Measurements from ENCODE around the gene PMVK. TPM values are rescaled to one million over a fixed set of nuclear protein-coding genes. Genes with fewer than 3 reads are reported as not detected.

PMVK gene
- total and polyA plus RNA-seq, 2 donors from 2014 or later, result 42.0 to 132 TPM

DNA sequence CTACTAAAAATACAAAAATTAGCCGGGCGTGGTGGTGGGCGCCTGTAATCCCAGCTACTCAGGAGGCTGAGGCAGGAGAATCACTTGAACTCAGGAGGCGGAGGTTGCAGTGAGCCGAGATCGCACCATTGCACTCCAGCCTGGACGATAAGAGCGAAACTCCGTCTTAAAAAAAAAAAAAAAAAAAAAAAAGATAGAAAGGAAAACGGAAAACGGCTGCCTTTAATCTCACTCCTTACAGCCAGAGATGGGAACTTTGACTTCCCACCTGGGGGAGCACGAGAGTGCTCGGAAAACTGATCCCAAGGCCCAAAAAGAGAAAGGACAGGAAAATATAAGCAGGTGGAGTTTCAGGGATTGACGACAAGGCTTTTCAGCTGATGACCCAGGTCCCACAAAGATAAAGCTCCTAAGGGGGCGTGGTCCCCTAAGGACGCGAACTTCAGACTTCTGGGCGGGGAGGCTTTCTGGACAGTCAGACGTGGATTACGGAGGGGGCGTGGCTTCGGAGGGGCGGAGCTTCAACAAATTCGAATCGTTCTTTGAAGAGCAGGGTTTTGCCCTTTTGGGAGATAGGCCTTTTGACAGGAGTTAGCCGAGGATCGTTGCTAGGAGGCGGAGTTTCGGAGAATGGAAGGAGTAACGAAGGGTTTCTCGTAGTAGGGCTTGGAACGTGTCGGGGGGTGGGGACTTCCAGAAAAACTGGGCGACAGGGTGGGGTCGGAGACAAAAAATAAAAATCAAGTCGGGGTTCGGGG is 37.0 kb upstream of the PMVK start:
- TF ChIP-seq, protein P1, sequence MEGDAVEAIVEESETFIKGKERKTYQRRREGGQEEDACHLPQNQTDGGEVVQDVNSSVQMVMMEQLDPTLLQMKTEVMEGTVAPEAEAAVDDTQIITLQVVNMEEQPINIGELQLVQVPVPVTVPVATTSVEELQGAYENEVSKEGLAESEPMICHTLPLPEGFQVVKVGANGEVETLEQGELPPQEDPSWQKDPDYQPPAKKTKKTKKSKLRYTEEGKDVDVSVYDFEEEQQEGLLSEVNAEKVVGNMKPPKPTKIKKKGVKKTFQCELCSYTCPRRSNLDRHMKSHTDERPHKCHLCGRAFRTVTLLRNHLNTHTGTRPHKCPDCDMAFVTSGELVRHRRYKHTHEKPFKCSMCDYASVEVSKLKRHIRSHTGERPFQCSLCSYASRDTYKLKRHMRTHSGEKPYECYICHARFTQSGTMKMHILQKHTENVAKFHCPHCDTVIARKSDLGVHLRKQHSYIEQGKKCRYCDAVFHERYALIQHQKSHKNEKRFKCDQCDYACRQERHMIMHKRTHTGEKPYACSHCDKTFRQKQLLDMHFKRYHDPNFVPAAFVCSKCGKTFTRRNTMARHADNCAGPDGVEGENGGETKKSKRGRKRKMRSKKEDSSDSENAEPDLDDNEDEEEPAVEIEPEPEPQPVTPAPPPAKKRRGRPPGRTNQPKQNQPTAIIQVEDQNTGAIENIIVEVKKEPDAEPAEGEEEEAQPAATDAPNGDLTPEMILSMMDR (IDR thresholded peaks at IDR 0.05; ENCODE audit: borderline replicate concordance, extremely low read depth, insufficient read depth), result peak; percentile 19
- intact Hi-C loops (cut with DNase I), result no loop called here
- no peaks in the 10 kb centered on the region for H3K27me3 ChIP-seq (ENCODE audit: control insufficient read depth, insufficient read depth, low read length)
- no peak for FAIRE-seq
- no peaks in the 10 kb centered on the region for H3K9me3 ChIP-seq (ENCODE audit: control insufficient read depth in 2 of 3, insufficient read depth in 1 of 3, low read length in 3 of 3)
- H3K9ac ChIP-seq (ENCODE audit: low read length in 3 of 3), result peak overlapping the region; percentile 24 to 93 (median 83)
- peaks cover 7 to 30% (median 24%) of the 10 kb centered on the region in 3 donors for H3K4me1 ChIP-seq (ENCODE audit: control insufficient read depth in 2 of 3, insufficient read depth in 2 of 3, low read depth in 1 of 3, low read length in 3 of 3)
- H3K4me3 ChIP-seq (ENCODE audit: low read length in 3 of 3), result peak overlapping the region; percentile 75 to 94 (median 83)
- peak; percentile 95 to 99 (median 98) for DNase-seq
- H3K27ac ChIP-seq (ENCODE audit: low read depth in 2 of 2, low read length in 2 of 2), result peak overlapping the region; percentile 96 to 98
- peaks cover 0 to 3% (median 0%) of the 10 kb centered on the region in 3 donors for H3K36me3 ChIP-seq (ENCODE audit: control insufficient read depth in 2 of 3, insufficient read depth in 3 of 3, low read length in 3 of 3)

DNA sequence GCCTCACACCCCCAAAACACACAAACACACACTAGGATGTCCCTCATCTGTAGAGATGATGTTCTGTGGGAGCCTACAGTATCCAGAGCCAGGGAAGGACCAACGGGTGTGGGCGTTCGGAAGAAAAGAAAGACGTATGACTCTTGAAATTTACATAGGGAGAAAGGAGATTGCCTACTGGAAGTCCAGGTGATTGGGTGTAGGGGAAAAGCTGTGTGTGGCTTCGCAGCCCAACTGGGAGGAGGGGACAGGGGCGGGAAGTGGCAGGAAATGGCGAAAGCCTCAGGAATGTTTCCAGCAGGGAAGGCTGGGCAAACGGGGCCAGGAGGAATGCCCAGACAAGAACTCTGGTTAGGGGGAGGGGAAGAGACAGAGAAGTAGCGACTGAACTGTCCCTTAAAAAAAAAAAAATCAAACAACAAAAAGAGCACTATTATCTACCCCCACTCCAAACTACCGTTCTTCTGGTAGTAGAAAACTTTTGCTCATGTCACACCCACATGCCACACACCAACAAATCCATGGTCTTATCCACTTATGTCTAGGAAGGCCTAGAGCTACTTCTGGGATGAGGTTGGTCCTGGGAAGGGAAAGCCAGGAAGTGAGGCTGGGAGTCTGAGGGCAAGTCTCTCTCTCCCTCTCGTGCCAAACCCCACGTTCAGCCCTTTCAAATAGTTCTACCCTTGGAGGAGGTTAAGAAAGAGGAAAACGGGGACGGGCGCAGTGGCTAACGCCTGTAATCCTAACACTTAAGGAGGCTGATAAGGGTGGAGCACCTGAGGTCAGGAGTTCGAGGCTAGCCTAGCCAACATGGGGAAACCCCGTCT is 36.2 kb upstream of the PMVK start:
- Histone ChIP-seq H3K36me3 (ENCODE audit: control insufficient read depth in 2 of 3, insufficient read depth in 3 of 3, low read length in 3 of 3) (peaks cover 0 to 8% (median 6%) of the 10 kb centered on the region in 3 donors), H3K27me3 (ENCODE audit: control insufficient read depth, insufficient read depth, low read length) (no peaks in the 10 kb centered on the region), H3K9ac (ENCODE audit: low read length in 3 of 3) (peak overlapping the region in 2 of 3 donors; percentile 73 to 83), H3K4me1 (ENCODE audit: control insufficient read depth in 2 of 3, insufficient read depth in 2 of 3, low read depth in 1 of 3, low read length in 3 of 3) (peaks cover 7 to 30% (median 24%) of the 10 kb centered on the region in 3 donors), H3K27ac (ENCODE audit: low read depth in 2 of 2, low read length in 2 of 2) (peak overlapping the region; percentile 96 to 98), H3K9me3 (ENCODE audit: control insufficient read depth in 2 of 3, insufficient read depth in 1 of 3, low read length in 3 of 3) (no peaks in the 10 kb centered on the region), H3K4me3 (ENCODE audit: low read length in 3 of 3) (peak overlapping the region; percentile 27 to 83 (median 70))
- TF ChIP-seq, protein P1 (IDR thresholded peaks at IDR 0.05; ENCODE audit: borderline replicate concordance, extremely low read depth, insufficient read depth), result no peak
- intact Hi-C loops (cut with DNase I), result no loop called here
- DNase-seq, result peak; percentile 61 to 94 (median 78)
- no peak for FAIRE-seq

DNA sequence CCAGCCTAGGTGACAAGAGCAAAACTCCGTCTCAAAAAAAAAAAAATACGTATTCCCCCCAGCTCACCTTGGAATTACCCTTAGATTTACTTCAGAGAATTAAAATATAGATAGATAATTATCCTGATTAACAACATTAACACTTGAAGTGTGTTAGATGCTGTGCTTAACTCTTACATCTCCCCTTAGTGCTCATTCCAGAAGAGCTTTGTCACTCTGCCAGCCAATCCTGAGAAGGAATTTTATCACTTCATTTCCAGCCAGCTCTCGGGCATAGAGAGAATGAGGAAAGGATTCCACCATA is 35.6 kb upstream of the PMVK start:
- TF ChIP-seq, protein P1 (IDR thresholded peaks at IDR 0.05; ENCODE audit: borderline replicate concordance, extremely low read depth, insufficient read depth), result no peak
- no peak for FAIRE-seq
- DNase-seq, result no peak
- Histone ChIP-seq H3K9ac (ENCODE audit: low read length in 3 of 3) (peak overlapping the region in 1 of 3 donors; percentile 83), H3K4me1 (ENCODE audit: control insufficient read depth in 2 of 3, insufficient read depth in 2 of 3, low read depth in 1 of 3, low read length in 3 of 3) (peaks cover 7 to 30% (median 24%) of the 10 kb centered on the region in 3 donors), H3K4me3 (ENCODE audit: low read length in 3 of 3) (peak overlapping the region in 2 of 3 donors; percentile 44 to 83), H3K36me3 (ENCODE audit: control insufficient read depth in 2 of 3, insufficient read depth in 3 of 3, low read length in 3 of 3) (peaks cover 0 to 11% (median 11%) of the 10 kb centered on the region in 3 donors), H3K27me3 (ENCODE audit: control insufficient read depth, insufficient read depth, low read length) (no peaks in the 10 kb centered on the region), H3K27ac (ENCODE audit: low read depth in 2 of 2, low read length in 2 of 2) (peak overlapping the region; percentile 96 to 98), H3K9me3 (ENCODE audit: control insufficient read depth in 2 of 3, insufficient read depth in 1 of 3, low read length in 3 of 3) (no peaks in the 10 kb centered on the region)
- intact Hi-C loops (cut with DNase I), result no loop called here
